Hippocampal formation (tissue), 2 donors: ENCODE results near the gene LRRC72.
"Not testable (repeated sequence)": the region's sequence is repeated elsewhere in the genome, so short reads cannot be mapped to it uniquely, and the experiment has no call there.

Experiments used
- DNase-seq, 2 donors: peaks; one replicate each; lab custom pipeline; 2025; lab: John Stamatoyannopoulos, UW

LRRC72 gene

DNA sequence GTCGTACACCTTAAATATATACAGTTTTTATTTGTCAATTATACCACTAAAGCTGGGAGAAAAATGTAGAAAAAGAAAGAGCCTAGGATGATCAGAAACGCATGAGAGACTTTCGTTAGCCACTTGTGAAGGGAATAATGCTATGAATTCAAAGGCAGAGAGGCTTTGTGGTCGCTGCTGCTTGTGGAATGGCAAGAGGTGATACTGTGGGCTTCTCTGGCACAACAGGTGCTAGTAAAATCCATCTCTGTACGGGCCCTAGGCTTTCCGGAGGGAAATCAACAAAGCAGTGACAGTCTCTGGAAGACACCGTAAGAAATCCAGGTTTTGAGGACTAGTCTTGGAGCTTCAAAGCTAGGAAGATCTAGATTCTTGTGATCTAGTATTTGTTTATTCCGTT, 52.6 kb downstream of the LRRC72 start:
- no peak for DNase-seq

GRCh38 chr7:16581286-16581685, 54.7 kb downstream of the LRRC72 start:
- no peak for DNase-seq

- DNase-seq = no peak
Observed at GRCh38 chr7:16583834-16584233, 57.2 kb downstream of the LRRC72 start.

DNA sequence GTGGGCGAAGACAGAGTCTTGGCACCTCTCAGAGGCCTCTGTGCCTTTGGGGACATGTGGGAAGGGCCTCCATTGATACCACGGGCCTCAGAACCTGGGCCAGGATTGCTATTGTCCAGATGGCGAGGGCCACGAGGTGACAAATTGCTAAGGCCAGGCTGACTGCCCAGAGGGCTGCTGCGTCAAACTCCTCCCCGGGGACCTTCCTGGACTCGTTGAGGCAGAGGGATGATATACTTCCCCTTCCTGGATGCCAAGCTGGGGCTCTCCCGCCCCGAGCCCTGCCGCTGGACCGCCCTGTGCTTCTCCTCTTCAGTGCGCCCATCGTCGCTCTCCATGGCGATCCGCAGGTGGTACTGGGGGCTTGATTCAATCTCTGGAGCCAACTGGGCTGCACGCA, 58.9 kb downstream of the LRRC72 start:
- no peak for DNase-seq

- no peak for DNase-seq
Observed at GRCh38 chr7:16586081-16586874, 59.7 kb downstream of the LRRC72 start.

DNA sequence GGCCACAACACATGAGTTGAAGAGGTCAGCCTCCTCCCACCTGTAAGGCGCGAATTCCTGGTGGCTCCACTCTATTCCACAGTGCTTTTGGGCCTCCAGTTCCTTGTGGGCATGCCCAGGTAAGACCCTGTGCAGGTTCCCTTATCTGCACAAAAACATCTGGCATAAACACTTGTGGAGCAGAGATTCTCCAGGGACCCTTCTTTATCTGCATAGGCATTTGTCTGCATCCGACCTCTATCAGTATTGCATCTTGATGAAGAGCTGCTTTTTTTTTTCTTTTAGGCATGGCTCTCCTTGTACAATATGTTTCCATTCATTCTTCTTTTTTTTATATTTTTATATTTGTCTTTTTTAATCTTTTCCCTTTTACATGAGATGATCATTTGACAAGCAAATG, 60.5 kb downstream of the LRRC72 start:
- DNase-seq = no peak

DNA sequence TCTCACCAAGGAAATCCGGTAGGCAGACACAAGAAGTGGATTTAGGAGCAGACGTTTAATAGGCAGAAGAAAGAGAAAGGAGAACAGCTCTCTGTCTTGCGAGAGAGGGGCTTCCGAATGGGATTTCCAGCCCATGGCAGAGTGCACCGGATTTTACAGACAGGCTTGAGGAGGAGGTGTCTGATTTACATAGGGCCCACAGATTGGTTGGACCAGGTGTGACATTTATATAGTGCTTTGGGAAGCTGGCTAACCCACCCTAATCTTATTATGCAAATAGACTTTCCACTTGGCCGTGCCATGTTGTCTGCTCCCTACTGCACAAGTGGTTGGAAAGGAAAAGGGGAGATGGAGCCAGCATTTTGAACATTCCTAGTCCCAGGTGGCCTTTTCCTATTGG, 61.2 kb downstream of the LRRC72 start:
- DNase-seq = no peak

DNA sequence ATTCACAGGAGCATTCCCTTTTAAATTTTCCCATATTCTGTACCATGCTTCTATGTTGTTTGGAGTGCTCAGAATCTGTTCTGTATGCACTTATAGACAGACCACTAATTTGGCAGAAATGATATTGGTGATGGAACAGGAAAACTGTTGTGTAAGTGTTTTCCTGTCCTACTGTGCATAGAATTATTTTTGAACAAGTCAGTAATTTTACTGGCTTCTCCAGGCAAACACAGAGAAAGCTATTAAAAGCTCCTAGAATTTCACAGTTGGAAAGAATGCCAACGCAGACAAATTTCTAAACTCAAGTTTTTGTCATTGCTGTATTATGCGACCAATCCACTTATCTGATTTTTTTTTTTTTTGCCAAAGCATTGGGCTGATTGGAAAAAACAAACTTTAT, 63.3 kb downstream of the LRRC72 start:
- no peak for DNase-seq

DNA sequence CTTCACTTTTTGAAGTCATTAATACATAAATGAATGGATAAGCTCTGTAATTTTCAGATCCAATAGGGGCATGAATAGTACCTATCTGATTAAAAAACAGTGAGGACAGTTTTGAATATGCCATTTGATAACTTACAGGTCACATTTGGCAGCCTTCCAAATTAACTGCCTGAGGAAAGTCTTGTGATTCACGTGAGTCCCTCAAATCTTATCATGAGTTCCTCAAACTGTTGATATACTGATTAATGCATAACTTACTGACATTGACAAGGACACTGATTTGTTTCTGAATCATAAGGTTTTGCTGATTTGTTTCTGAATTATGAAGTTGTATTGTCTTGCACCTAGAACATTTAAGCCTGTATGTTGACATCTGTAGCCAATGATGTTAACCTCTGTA, 63.8 kb downstream of the LRRC72 start:
- DNase-seq = no peak

DNA sequence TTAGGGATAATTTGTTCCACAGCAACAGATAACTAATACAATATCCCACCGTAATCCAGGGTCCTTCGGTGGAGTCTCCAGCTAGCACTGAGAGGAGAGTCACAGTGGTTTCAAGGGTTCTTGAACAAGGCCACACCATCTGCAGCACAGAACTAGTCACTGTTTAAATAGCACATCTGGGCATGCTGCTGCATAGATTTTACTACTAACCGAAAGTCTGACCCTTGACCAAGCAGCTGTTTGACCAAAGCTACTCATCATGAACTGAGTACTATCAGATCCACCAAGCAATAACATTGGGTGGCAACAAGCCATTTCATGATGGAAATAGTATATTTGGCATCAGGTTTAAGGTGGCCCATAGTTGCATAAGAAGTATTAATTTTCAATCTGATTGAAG, 65.8 kb downstream of the LRRC72 start:
- no peak for DNase-seq

- DNase-seq = no peak
Observed at GRCh38 chr7:16594061-16594460, 67.4 kb downstream of the LRRC72 start.

- no peak for DNase-seq
Observed at GRCh38 chr7:16594676-16595075, 68.1 kb downstream of the LRRC72 start.

DNA sequence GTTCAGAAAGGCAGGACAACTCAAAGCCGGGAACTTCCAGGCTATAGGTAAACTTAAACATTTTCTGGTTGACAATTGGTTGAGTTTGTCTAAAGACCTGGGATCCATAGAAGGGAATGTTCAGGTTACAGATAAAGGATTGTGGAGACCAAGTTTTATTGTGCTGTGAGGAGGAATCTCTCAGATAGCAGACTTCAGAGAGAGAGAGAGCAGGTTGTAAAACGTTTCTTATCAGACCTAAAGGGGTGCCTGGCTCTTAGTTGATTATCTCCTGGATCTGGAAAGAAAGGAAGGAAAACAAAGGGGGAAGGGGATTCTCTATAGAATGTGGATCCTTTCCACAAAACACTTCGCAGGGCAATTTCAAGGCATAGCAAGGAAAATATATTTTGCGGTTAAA, 69.0 kb downstream of the LRRC72 start:
- DNase-seq = not testable (repeated sequence)

DNA sequence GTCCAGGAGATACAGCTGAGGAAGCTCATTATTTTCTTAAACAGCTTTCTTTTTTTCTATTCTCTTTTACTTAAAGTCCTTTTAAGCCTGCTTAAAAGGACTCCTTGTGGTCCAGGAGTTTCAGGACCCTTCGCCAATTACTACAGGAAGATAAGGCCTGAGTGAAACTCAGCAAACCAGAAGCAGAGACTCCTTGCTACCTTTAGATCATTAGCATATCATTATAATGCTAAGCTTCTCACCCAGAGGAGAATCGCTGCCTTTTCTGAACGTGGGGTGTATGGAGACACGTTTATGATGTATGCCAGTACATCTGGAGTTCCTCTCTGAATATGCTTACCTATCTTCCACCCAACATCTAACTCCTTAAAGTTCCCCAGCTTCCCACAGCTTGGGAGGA, 71.4 kb downstream of the LRRC72 start:
- no peak for DNase-seq

- no peak for DNase-seq
Observed at GRCh38 chr7:16599860-16600259, 73.2 kb downstream of the LRRC72 start.

- DNase-seq = no peak
Observed at GRCh38 chr7:16603633-16604032, 77.0 kb downstream of the LRRC72 start.

- peak in 1 of 2 donors; percentile 20 for DNase-seq
Observed at GRCh38 chr7:16604054-16604453, 77.4 kb downstream of the LRRC72 start.

- DNase-seq = no peak
Observed at GRCh38 chr7:16606704-16607103, 80.1 kb downstream of the LRRC72 start.

DNA sequence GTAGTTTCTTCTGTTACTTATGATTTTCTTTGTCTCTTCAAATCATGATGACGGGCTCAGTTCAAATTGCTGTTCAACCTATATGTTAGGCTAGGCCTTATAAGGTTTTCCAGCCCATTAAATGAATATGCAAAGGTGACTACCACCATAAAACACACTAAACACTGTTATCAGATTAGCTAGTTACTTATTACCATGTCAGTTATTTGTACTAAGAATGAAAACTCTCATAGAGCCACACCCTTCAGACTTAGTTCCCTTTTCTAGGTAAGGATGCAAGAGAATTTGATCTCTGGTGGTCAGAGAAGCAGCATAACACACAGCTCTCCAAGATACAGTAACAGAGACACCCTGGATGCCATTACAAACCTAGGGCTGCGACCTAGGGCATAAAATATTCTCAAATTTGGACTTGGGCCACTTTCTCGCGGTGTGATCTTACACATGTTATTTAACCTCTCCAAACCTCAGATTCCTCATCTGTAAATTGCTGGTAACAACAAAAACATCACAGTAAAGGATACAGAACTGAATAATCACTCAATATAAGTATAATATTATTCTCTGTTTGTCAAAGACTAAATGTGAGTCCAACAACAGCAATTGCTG, 83.3 kb downstream of the LRRC72 start:
- DNase-seq = no peak

- no peak for DNase-seq
Observed at GRCh38 chr7:16611711-16612110, 85.1 kb downstream of the LRRC72 start.

DNA sequence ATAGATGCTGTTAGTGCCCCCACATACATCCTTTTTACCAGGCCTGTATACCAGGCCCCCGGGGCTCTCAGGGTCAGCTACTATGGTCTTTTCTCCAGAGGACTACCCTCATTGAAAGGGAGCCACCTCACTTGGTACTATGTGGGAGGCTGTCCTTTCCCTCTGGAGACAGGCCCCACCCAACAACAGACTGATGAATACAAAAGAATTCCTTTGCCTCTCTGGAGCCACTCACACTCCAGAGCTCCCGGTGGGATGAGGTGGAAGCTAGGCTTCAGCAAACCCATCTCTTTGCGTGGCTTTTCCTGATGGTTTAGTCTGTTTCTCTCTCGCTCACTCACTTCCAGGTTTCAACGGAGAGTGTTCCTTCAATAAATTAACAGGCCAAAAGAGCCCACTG, 88.6 kb downstream of the LRRC72 start:
- no peak for DNase-seq

- DNase-seq = no peak
Observed at GRCh38 chr7:16616122-16616521, 89.5 kb downstream of the LRRC72 start.

DNA sequence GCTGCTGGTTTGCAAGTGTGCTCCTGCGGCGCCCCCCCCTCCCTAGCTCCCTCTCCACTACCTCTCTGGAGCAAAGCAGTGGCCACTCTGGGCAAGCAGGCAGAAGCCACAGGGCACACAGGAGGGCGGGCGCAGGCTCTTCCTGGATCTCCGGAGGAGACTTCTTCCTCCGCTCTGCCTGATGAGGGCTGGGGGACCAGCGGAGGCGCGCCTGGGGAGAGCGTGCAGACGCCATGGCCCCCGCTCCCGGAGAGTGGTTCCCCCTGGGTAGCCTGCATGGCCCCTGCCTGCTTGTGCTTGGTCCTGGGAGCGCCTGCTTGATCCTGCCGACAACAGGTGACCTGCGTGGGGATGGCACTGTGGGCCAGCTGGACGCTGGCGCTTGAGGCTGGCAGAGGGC, 89.9 kb downstream of the LRRC72 start:
- no peak for DNase-seq

DNA sequence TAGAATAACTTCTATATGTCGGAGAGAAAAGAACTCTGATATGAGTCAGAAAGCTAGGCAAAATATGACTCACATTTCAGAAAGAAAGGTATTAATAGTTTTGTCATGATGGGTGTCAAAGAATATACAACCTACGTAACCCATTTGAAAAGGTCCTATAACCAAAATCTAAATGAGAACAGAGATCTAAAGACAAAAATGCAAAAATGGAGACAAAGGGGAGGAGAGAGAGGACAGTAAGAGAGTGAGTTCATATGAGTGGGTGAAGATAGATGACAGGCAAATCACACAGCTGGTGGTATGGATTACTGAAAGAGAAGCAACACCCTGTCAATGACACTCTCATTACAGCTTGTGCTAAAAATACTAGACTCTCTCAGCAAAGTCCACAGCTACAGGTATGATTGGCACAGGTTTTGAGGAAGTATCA, 93.4 kb downstream of the LRRC72 start:
- no peak for DNase-seq
